ENCODE data around the gene TRMT112.

Gene TRMT112

DNA sequence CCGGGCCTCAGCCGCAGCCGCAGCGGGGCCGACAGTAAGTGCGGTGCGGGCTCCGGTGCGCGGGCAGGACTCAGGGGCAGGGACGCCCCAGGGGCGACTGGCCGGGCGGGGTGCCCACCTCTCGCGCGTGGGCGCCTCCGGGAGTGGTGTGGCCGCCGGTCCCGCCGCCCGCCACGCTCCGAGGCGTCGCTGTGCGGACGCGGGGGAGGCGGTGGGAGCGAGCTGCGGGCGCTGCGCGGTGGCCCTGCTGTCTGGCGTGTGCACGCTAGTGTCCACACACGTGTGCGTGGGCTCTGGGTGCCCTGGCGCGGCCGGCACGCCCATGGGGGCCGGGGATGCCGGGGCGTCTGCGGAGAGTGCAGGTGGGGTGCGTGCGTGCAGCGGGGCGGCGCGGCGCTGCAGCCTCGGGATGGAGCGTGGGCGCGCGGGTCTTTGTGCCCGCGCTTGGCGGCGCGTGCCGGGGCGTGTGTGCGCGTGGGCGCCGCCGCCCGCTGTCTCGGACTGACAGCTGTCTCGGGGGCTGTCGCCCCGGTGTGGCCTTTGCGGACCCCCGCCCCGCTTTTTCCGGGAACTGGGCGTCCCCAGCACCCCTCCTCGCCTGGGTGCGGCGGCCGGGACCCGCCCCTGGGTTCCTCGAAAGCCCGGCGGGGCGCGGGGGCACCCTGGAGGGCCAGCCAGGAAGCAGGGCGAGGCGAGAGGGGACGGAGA, 25.5 kb downstream of the TRMT112 start:
- DNase-seq (ENCODE audit: low spot score), result no peak

- no peak for DNase-seq (ENCODE audit: low spot score)
Measured at GRCh38 chr11:64291262-64291751, 26.1 kb downstream of the TRMT112 start, which contains the start of gene KCNK4. Gene KCNK4 (plus strand): TSS chr11:64291302. CDS start chr11:64293019, 1,717 bp downstream.

DNA sequence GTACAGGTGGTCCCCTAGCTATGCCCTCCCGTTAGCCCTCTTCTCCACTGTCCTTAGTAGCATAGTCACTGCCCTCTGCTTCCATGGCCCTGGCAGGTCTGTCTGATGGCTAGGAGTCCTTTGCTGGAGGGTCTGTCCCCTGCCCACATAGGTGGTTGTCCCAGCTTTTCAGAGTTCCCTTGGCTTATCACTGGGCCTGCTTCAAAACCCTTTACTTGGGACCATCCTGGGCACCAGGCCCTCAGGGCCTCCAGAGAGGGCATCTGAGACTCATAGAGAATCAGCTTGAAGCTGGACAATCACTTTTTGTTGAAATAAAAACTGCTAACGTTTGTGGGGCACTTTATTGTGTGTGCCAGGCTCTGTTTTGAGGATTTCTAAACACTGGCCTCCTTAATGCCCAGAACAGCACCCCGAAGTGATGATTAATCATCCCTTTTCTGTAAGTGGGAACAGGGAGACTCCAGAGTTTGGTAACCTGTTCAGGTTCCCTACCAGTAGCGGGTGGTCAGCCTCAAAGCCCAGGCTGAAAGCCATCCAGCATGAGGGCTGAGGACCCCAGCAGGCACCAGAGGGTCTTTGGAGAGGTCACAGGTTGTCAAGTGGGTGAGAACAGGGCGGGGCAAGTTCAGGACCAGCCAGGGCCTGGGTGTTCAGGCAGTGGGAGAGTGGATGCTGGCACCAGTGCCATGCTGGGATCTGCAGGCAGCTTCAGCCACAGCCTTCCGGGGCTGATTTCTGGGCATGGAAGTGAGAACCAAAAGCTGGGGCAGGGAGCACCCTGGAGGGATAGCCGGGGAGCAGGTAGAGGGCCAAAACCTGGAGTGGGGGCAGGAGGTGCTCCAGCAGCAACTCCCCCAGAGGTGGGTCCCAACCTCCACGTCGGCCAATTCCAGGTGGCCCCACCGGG, 26.8 kb downstream of the TRMT112 start:
- DNase-seq (ENCODE audit: low spot score), result no peak

DNA sequence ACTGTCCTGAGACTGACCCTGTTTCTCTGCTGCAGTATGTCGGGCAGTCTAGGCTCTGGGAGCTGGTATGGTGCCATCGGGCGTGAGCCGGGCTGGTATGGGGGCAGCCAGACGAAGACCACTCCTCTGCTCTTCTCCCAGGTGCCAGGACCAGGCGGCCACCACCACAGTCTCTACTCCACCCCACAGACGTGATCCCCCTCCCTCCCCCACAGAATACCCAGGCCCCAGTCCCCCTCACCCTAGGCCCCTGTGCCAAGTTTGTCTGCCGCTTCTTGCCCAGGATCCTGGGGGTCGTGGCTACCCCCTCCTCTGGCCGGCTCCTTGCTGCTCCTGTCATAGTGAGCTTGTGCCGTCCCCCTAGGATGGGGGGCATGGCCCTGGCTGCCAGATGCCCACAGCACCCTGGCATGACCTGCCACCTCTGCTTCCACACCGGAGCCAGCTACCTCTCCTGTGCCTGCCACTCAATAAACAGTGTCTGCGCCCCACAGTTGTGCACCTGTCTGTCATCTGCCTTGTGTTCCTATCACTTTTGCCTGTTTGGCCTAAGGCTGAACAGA, 28.3 kb downstream of the TRMT112 start:
- DNase-seq (ENCODE audit: low spot score), result no peak

GRCh38 chr11:64288353-64288750, 29.0 kb downstream of the TRMT112 start:
- DNase-seq (ENCODE audit: low spot score), result no peak

DNA sequence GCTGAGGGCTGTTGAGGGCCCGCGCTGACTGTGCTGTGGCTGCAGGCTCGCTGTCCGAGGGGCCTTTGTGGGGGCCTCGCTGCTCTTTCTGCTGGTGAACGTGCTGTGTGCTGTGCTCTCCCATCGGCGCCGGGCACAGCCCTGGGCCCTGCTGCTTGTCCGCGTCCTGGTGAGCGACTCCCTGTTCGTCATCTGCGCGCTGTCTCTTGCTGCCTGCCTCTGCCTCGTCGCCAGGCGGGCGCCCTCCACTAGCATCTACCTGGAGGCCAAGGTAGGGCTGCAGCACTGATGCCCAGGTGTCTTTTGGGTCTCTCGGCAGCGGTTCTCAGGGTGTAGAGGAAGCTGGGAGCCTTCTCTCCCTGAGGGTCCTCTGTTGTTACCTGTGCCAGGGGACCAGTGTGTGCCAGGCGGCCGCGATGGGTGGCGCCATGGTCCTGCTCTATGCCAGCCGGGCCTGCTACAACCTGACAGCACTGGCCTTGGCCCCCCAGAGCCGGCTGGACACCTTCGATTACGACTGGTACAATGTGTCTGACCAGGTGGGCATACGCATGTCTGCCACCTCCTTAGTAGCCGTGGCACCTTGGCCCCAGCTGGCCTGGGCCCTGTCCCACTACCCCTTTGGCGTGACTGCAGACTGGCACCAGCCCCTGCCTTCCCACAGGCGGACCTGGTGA, 29.5 kb downstream of the TRMT112 start:
- DNase-seq (ENCODE audit: low spot score), result no peak

DNA sequence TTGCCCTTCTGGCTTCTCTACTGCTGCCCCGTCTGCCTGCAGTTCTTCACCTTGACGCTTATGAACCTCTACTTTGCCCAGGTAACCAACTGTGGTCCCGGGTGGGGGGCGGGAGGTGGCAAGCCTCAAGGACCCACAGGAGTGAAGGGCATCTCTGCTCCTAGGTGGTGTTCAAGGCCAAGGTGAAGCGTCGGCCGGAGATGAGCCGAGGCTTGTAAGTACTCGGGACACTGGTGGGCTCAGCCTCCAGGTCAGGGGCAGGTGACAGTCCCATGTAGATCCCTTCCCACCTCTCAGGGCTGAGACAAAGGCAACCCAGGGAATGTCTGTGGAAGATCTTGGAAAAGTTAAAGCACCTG, 30.6 kb downstream of the TRMT112 start:
- no peak for DNase-seq (ENCODE audit: low spot score)

- DNase-seq (ENCODE audit: low spot score), result no peak
Measured at GRCh38 chr11:64285885-64286800, 31.2 kb downstream of the TRMT112 start.

DNA sequence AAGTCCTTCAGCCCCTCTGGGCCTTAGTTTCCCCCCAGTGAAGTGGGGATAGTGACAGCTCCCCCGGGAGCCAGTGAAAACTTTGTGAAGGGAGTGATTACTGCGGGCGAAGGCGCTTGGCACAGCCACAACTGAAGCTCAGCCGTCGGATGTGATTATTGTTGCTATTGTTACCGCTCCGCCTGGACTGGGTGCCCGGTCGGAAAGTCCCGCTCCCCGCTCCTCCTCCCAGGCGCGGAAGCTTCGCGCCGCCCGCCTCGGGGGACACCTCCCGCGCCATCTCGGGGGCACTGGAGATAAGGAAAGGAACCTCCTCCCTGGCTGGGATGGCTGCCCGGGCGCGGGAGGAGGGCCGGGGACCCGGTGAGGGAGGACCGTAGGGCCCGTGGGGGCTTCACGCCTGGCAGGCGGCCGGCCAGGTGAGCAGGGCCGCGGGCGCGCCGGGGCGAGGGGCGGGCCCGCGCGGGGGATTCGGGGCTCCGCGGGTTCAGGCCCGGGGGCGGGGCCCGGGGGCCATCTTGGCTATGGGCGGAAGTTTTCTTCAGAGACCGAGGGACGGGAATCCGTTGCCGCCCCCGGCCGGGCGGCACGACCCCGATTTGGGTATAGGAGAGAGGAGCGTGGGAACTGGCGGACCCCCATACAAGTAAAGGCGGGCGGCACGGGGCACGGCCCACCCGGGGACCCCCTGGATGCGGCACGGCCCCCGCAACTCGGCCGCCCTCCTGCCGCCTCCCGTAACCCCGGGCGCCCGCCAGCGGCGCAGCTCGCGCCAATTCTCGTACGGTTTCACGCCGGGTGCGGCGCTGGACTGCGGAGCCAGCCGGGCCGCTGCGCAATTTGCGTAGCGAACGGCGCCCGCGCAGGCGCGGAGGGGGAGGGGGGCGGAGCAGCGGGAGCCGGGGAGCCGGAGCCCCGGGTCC, 32.1 kb downstream of the TRMT112 start, which contains the start of gene GPR137:
Gene GPR137, plus strand, starts transcription at position 887 of the 923 bp plus-strand sequence. CDS start 677 bp downstream, outside the sequence.
- DNase-seq (ENCODE audit: low spot score), result peak; percentile 87

DNA sequence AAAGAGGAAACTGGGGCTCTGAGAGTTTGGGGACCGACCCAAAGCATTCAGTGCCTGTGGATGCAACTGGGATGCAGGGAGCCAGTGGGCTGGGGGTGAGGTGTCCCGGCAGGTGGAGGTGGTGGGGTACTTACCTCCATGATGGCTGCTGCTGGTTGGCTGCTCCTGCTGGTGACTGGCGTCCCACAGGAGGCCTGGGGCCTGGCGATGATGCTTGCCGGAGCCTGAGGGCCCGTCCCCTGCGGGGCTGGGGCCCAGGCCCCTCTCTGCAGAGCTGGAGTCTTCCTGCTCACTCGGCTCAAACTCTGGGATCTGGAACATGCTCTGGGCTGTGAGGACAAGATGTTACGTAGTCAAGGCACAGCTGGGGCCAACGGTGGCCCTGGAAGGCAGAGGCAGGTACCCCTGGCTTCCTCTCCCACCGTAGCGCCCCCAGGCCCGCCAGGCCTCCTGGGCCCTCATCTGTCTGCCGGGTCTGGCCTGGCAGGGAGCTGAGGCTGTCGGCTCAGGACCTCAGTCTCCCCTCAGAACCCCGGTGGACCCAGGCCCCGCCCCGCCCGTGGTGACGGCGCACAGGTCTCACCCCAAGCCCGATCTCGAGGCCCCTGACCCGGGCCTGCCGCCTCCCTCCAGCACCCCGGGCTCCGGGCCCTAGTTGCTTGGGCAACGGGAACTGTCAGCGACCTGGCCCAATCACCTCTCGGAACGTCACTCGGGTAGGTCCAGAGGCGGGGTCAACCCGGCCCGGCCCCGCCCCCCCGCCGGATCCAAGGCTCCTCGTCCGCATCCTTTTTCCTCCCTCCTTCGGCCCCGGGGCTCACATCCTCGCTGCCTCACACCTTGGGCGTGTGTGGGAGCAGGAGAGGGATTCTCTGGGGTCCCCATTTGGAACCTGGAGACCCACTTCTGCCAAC, 33.1 kb downstream of the TRMT112 start, which contains the start of gene BAD:
Gene BAD, minus strand, starts transcription at position 618 of the 914 bp plus-strand sequence. Its CDS starts 297 bp downstream, at position 321.
- DNase-seq (ENCODE audit: low spot score), result peak; percentile 96

GRCh38 chr11:64283092-64283491, 34.3 kb downstream of the TRMT112 start:
- DNase-seq (ENCODE audit: low spot score), result no peak

DNA sequence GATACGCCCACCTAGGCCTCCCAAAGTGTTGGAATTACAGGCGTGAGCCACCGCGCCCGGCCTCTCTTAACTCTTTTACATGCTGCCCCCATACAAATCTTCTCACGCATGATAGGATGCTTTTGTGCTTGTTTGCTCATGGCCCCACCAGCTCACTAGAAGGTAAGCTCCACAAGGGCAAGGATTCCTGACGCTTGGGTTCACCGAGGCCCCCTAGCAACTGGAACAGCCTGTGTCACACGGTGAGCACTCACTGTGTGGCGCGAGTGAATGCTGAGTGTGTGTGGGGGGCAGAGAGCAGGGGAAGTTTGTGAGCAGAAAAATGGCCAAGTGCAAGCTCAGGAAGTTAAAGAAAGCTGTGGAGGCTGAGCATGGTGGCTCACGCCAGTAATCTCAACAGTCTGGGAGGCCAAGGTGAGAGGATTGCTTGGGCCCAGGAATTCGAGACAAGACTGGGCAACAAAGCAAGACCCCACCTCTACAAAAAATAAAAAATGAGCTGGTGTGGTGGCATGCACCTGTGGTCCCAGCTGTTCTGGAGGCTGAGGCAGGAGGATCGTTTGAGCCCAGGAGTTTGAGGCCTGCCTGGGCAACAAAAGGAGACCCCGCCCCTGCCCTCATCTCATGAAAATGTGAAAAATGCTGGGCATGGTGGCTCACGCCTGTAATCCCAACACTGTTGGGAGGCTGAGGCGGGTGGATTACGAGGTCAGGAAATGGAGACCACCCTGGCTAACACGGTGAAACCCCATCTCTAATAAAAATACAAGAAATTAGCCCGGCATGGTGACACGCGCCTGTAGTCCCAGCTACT, 35.2 kb downstream of the TRMT112 start:
- DNase-seq (ENCODE audit: low spot score), result no peak

GRCh38 chr11:64278576-64279190, 38.7 kb downstream of the TRMT112 start:
- DNase-seq (ENCODE audit: low spot score), result no peak

- DNase-seq (ENCODE audit: low spot score), result no peak
Measured at GRCh38 chr11:64276653-64277431, 40.5 kb downstream of the TRMT112 start.

- DNase-seq (ENCODE audit: low spot score), result no peak
Measured at GRCh38 chr11:64275841-64276240, 41.5 kb downstream of the TRMT112 start.

DNA sequence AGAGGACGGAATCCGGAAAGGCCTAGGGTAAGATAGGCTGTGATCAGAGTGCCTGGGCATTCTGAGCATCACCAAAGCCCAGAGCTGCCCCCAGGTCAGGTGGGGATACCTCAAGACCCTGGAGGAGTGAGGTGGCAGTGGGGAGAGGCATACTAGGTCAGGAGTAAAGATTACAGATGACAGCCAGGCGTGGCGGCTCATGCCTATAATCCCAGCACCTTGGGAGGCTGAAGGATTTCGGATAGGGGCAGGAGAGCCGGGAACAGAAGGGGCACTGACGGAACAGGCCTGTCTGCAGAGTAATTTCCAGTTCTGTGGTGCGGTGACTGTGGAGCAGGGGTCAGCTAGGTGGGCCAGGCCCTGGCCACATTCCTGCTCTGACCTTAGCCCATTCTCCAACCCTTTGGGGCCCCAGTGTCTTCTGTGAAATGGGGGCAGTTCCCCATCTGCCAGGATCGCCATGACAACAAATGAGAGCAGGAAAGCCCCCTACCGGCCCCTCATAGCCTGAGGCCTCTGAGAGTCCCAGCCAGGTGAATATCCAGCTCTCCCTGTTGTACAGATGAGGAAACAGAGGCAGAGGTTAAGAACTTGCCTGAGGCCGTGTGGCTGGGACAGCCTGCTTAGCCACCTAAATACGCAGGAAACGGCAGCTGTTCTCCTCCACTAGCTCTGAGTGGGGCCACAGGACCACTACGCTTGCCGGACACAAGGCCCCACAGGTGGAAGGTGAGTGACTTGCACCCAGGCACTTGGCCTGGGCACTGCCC, 42.1 kb downstream of the TRMT112 start:
- DNase-seq (ENCODE audit: low spot score), result no peak
